ENCODE results near the gene ZNF611.

DNA sequence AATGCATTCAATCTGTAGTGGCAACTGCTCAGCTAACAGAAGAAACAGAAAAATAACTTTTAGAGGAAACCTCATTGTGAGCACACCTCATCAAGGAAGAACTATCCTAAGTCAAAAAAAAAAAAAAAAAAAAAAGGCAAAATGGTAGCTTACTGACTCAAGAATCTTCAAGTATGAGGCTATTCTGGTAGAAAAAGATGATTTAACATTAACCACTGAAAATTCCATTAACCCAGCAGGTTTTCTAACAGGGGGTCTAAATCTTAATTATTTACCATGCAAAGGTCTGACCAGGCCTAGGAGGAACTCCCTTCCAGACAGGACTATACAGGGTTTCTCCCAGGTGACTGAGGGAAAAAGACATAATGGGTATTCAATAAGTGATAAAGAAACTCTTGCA, 68.3 kb downstream of the ZNF611 start:
- TF ChIP-seq, protein P1, sequence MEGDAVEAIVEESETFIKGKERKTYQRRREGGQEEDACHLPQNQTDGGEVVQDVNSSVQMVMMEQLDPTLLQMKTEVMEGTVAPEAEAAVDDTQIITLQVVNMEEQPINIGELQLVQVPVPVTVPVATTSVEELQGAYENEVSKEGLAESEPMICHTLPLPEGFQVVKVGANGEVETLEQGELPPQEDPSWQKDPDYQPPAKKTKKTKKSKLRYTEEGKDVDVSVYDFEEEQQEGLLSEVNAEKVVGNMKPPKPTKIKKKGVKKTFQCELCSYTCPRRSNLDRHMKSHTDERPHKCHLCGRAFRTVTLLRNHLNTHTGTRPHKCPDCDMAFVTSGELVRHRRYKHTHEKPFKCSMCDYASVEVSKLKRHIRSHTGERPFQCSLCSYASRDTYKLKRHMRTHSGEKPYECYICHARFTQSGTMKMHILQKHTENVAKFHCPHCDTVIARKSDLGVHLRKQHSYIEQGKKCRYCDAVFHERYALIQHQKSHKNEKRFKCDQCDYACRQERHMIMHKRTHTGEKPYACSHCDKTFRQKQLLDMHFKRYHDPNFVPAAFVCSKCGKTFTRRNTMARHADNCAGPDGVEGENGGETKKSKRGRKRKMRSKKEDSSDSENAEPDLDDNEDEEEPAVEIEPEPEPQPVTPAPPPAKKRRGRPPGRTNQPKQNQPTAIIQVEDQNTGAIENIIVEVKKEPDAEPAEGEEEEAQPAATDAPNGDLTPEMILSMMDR (IDR thresholded peaks at IDR 0.05; ENCODE audit: low read depth, low read length, missing input control) = no peak
- TF ChIP-seq RAD21 (IDR thresholded peaks at IDR 0.05) = no peak
- TF ChIP-seq, protein P2, sequence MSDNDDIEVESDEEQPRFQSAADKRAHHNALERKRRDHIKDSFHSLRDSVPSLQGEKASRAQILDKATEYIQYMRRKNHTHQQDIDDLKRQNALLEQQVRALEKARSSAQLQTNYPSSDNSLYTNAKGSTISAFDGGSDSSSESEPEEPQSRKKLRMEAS (IDR thresholded peaks at IDR 0.05) = no peak
- TF ChIP-seq FOXA1 (IDR thresholded peaks at IDR 0.05) = no peak
- TF ChIP-seq FOXA2 (IDR thresholded peaks at IDR 0.05) = no peak
- no peak for TF ChIP-seq NR2F2 (IDR thresholded peaks at IDR 0.05)
- TF ChIP-seq, protein P3, sequence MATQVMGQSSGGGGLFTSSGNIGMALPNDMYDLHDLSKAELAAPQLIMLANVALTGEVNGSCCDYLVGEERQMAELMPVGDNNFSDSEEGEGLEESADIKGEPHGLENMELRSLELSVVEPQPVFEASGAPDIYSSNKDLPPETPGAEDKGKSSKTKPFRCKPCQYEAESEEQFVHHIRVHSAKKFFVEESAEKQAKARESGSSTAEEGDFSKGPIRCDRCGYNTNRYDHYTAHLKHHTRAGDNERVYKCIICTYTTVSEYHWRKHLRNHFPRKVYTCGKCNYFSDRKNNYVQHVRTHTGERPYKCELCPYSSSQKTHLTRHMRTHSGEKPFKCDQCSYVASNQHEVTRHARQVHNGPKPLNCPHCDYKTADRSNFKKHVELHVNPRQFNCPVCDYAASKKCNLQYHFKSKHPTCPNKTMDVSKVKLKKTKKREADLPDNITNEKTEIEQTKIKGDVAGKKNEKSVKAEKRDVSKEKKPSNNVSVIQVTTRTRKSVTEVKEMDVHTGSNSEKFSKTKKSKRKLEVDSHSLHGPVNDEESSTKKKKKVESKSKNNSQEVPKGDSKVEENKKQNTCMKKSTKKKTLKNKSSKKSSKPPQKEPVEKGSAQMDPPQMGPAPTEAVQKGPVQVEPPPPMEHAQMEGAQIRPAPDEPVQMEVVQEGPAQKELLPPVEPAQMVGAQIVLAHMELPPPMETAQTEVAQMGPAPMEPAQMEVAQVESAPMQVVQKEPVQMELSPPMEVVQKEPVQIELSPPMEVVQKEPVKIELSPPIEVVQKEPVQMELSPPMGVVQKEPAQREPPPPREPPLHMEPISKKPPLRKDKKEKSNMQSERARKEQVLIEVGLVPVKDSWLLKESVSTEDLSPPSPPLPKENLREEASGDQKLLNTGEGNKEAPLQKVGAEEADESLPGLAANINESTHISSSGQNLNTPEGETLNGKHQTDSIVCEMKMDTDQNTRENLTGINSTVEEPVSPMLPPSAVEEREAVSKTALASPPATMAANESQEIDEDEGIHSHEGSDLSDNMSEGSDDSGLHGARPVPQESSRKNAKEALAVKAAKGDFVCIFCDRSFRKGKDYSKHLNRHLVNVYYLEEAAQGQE (IDR thresholded peaks at IDR 0.05) = no peak
- TF ChIP-seq SP1 (IDR thresholded peaks at IDR 0.05) = no peak
- TF ChIP-seq, protein P4, sequence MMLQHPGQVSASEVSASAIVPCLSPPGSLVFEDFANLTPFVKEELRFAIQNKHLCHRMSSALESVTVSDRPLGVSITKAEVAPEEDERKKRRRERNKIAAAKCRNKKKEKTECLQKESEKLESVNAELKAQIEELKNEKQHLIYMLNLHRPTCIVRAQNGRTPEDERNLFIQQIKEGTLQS (IDR thresholded peaks at IDR 0.05) = no peak
- no peak for TF ChIP-seq JUND (IDR thresholded peaks at IDR 0.05)
- no peak for TF ChIP-seq GABPA (IDR thresholded peaks at IDR 0.05 in 1 of 2, conservative IDR thresholded peaks at IDR 0.05 in 1 of 2)
- no peak for TF ChIP-seq RXRA (IDR thresholded peaks at IDR 0.05)
- no peak for TF ChIP-seq EGR1 (IDR thresholded peaks at IDR 0.05; ENCODE audit: low read depth in 2 of 2)
- TF ChIP-seq TAF1 (conservative IDR thresholded peaks at IDR 0.05) = no peak
